CD1c-positive myeloid dendritic cell (primary cell): Measurements from ENCODE around the gene PCCA.
A peak's percentile ranks its signal among the peaks of the same experiment; 100 is the strongest.
"Not testable (repeated sequence)": the region's sequence is repeated elsewhere in the genome, so short reads cannot be mapped to it uniquely, and the experiment has no call there.

ENCODE experiments used
- DNase-seq: peaks from one replicate; pipeline ENCODE4 v3.0.0-alpha.2; 2016; ENCODE audit errors: extremely low spot score

Gene PCCA

GRCh38 chr13:100244431-100244830 lies 155.5 kb downstream of the PCCA start:
- no peak for DNase-seq

GRCh38 chr13:100245104-100245503 lies 156.2 kb downstream of the PCCA start:
- no peak for DNase-seq

GRCh38 chr13:100247937-100248336 lies 159.0 kb downstream of the PCCA start:
- DNase-seq = no peak

GRCh38 chr13:100254002-100254401 lies 165.1 kb downstream of the PCCA start:
- DNase-seq = no peak

- DNase-seq = no peak
These were observed 173.5 kb downstream of the PCCA start for GRCh38 chr13:100262404-100262803.

GRCh38 chr13:100266026-100266425 lies 177.1 kb downstream of the PCCA start:
- DNase-seq = no peak

GRCh38 chr13:100269837-100270236 lies 180.9 kb downstream of the PCCA start:
- peak; percentile 28 for DNase-seq

GRCh38 chr13:100273138-100273537 lies 184.2 kb downstream of the PCCA start:
- no peak for DNase-seq

- peak; percentile 37 for DNase-seq
These were observed 184.7 kb downstream of the PCCA start for GRCh38 chr13:100273552-100273951.

GRCh38 chr13:100274942-100275506 lies 186.1 kb downstream of the PCCA start:
- no peak for DNase-seq

- DNase-seq = no peak
These were observed 186.9 kb downstream of the PCCA start for GRCh38 chr13:100275746-100276145.

GRCh38 chr13:100280681-100281080 lies 191.8 kb downstream of the PCCA start:
- no peak for DNase-seq

- not testable (repeated sequence) for DNase-seq
These were observed 193.4 kb downstream of the PCCA start for GRCh38 chr13:100282306-100282705.

GRCh38 chr13:100290165-100290801 lies 201.4 kb downstream of the PCCA start:
- no peak for DNase-seq

GRCh38 chr13:100291624-100292023 lies 202.7 kb downstream of the PCCA start:
- DNase-seq = no peak

GRCh38 chr13:100297413-100297812 lies 208.5 kb downstream of the PCCA start:
- DNase-seq = no peak

- no peak for DNase-seq
These were observed 209.3 kb downstream of the PCCA start for GRCh38 chr13:100298116-100298681.

- no peak for DNase-seq
These were observed 209.8 kb downstream of the PCCA start for GRCh38 chr13:100298691-100299090.

- no peak for DNase-seq
These were observed 211.3 kb downstream of the PCCA start for GRCh38 chr13:100300243-100300642.

GRCh38 chr13:100300708-100301107 lies 211.8 kb downstream of the PCCA start:
- no peak for DNase-seq

- no peak for DNase-seq
These were observed 212.5 kb downstream of the PCCA start for GRCh38 chr13:100301418-100301817.

- DNase-seq = no peak
These were observed 213.5 kb downstream of the PCCA start for GRCh38 chr13:100302391-100302790.

- no peak for DNase-seq
These were observed 215.3 kb downstream of the PCCA start for GRCh38 chr13:100304229-100304628.

- no peak for DNase-seq
These were observed 216.5 kb downstream of the PCCA start for GRCh38 chr13:100305398-100305797.
